OCI-LY1 (cell line): ENCODE results near the gene PDE8A.

Experiments used
- H2AFZ ChIP-seq: fragments of 200-600 bp; sonication (generic), shearing (Covaris generic); 2 replicates; pipeline ENCODE4 v1.6.0; 2014; ENCODE audit warnings: antibody characterized with exemption, mild to moderate bottlenecking, low read length
- H3F3A ChIP-seq: fragments of 200-600 bp; sonication (generic), shearing (Covaris generic); 2 replicates; pipeline ENCODE4 v1.6.0; 2014; ENCODE audit warnings: mild to moderate bottlenecking, antibody characterized with exemption, low read length, moderate library complexity; ENCODE audit not compliant: insufficient read depth
- H3K27ac ChIP-seq: fragments of 200-600 bp; sonication (generic); 2 replicates; pipeline ENCODE4 v1.5.1; 2014; ENCODE audit warnings: low read length, mixed run types, mild to moderate bottlenecking, low read depth; ENCODE audit not compliant: poor library complexity, severe bottlenecking
- H3K27me3 ChIP-seq: fragments of 200-600 bp; sonication (generic); 2 replicates; pipeline ENCODE4 v1.6.0; 2014; ENCODE audit warnings: antibody characterized with exemption, mild to moderate bottlenecking, low read length, moderate library complexity; ENCODE audit not compliant: insufficient read depth
- H3K36me3 ChIP-seq: fragments of 200-600 bp; sonication (generic); 2 replicates; pipeline ENCODE4 v1.6.1; 2014; ENCODE audit warnings: mild to moderate bottlenecking, antibody characterized with exemption, low read length, moderate library complexity, mixed read lengths; ENCODE audit not compliant: insufficient read depth
- H3K4me1 ChIP-seq: fragments of 200-600 bp; sonication (generic); 2 replicates; pipeline ENCODE4 v1.5.1; 2014; ENCODE audit warnings: mild to moderate bottlenecking, low read length, moderate library complexity; ENCODE audit not compliant: insufficient read depth, severe bottlenecking
- H3K4me2 ChIP-seq: fragments of 200-600 bp; sonication (generic), shearing (Covaris generic); 2 replicates; pipeline ENCODE4 v1.6.1; 2014; ENCODE audit warnings: low read length
- H3K4me3 ChIP-seq: fragments of 200-600 bp; sonication (generic); 2 replicates; pipeline ENCODE4 v1.5.1; 2014; ENCODE audit warnings: low read length, low read depth, mild to moderate bottlenecking, mixed read lengths; ENCODE audit not compliant: poor library complexity, severe bottlenecking
- H3K79me2 ChIP-seq: fragments of 200-600 bp; shearing (Covaris generic); 2 replicates; pipeline ENCODE4 v1.6.1; 2016; ENCODE audit warnings: mixed run types, low read length, mixed read lengths; ENCODE audit not compliant: insufficient read depth
- H3K9ac ChIP-seq: fragments of 200-600 bp; sonication (generic), shearing (Covaris generic); 2 replicates; pipeline ENCODE4 v1.6.1; 2014; ENCODE audit warnings: mild to moderate bottlenecking, low read length, mixed read lengths
- H3K9me2 ChIP-seq: fragments of 200-600 bp; sonication (generic), shearing (Covaris generic); 2 replicates; pipeline ENCODE4 v1.6.1; 2014; ENCODE audit warnings: low read depth, mild to moderate bottlenecking, low read length, mixed read lengths
- H3K9me3 ChIP-seq: fragments of 200-600 bp; shearing (Covaris generic); 2 replicates; pipeline ENCODE4 v1.6.1; 2014; ENCODE audit warnings: low read length, mixed read lengths
- H4K20me1 ChIP-seq: fragments of 200-600 bp; sonication (generic), shearing (Covaris generic); 2 replicates; pipeline ENCODE4 v1.6.0; 2016; ENCODE audit warnings: mild to moderate bottlenecking, low read length; ENCODE audit not compliant: insufficient read depth
- CTCF ChIP-seq: fragments of 200-600 bp; sonication (generic), shearing (Covaris generic); IDR thresholded peaks from 2 replicates; pipeline ENCODE4 v1.5.1; 2017; ENCODE audit warnings: mild to moderate bottlenecking, antibody characterized with exemption, low read length, moderate library complexity, mixed read lengths
- EZH2 ChIP-seq: fragments of 200-600 bp; sonication (generic), shearing (Covaris generic); IDR thresholded peaks from 2 replicates; pipeline ENCODE4 v1.8.0; 2017; ENCODE audit warnings: borderline replicate concordance, mixed run types, mild to moderate bottlenecking, antibody characterized with exemption, low read length, moderate library complexity, mixed read lengths

The PDE8A gene

GRCh38 chr15:85150130-85150480 is 168.4 kb downstream of the PDE8A start:
- Histone ChIP-seq H3K4me1 (no peaks in the 10 kb centered on the region), H3K4me2 (no peak overlapping the region), H3K9ac (no peak overlapping the region), H3K9me3 (no peaks in the 10 kb centered on the region), H3K4me3 (no peak overlapping the region), H3K36me3 (no peaks in the 10 kb centered on the region), H3K79me2 (no peaks in the 10 kb centered on the region), H3K9me2 (no peaks in the 10 kb centered on the region), H3K27me3 (no peaks in the 10 kb centered on the region; the same call in 1 of the 2 replicates), H3K27ac (no peak overlapping the region), H2AFZ (no peak overlapping the region), H4K20me1 (no peaks in the 10 kb centered on the region), H3F3A (no peaks in the 10 kb centered on the region)
- TF ChIP-seq CTCF, result no peak
- TF ChIP-seq EZH2, result no peak

DNA sequence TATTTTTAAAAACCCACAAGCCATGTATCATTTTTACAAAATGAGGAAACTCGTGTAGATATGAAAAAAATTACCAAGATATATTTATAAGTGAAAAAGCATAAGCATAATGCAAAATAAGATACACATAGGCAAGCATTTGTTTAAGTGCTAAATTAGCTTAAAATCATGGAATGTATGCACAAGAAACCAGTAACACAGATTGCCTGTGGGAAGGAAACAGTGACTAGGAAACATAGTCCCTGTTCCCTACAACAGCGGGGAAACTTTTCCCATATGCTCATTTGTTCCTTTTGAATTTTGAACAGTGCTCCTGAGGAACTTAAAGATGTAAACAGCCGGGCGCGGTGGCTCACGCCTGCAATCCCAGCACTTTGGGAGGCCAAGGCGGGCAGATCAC is 169.5 kb downstream of the PDE8A start:
- Histone ChIP-seq H3K4me1 (no peaks in the 10 kb centered on the region), H3K27me3 (no peaks in the 10 kb centered on the region; the same call in 1 of the 2 replicates), H3K9ac (no peak overlapping the region), H3K9me3 (no peaks in the 10 kb centered on the region), H3K9me2 (no peaks in the 10 kb centered on the region), H3K36me3 (no peaks in the 10 kb centered on the region), H3F3A (no peaks in the 10 kb centered on the region), H3K4me2 (no peak overlapping the region), H3K79me2 (no peaks in the 10 kb centered on the region), H4K20me1 (no peaks in the 10 kb centered on the region), H2AFZ (no peak overlapping the region), H3K4me3 (no peak overlapping the region), H3K27ac (no peak overlapping the region)
- TF ChIP-seq CTCF, result no peak
- TF ChIP-seq EZH2, result no peak

DNA sequence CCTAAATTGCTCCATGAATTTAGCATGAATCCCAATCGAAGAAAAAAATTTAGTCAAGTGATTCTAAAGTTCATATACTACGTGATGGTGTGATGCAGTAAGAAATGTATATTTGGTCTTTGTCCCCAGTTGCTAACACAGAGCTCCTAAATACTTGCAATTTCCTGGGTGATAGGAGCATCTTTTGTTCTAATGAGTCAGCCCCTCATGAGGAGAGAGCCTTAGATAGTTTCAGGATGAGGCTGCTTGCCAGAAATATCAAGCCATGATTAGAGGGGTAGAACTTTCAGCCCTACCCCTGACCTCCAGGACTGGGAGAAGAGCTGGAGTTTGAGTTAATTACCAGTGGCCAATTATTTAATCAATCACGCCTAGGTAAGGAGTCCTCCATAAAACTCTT is 170.2 kb downstream of the PDE8A start:
- Histone ChIP-seq H3K9me3 (no peaks in the 10 kb centered on the region), H3K4me1 (no peaks in the 10 kb centered on the region), H3K4me3 (no peak overlapping the region), H3K36me3 (no peaks in the 10 kb centered on the region), H3K4me2 (no peak overlapping the region), H3K27ac (no peak overlapping the region), H3K9me2 (no peaks in the 10 kb centered on the region), H4K20me1 (no peaks in the 10 kb centered on the region), H3K9ac (no peak overlapping the region), H3F3A (no peaks in the 10 kb centered on the region), H3K79me2 (no peaks in the 10 kb centered on the region), H2AFZ (no peak overlapping the region), H3K27me3 (no peaks in the 10 kb centered on the region; the same call in 1 of the 2 replicates)
- TF ChIP-seq CTCF (no peak), EZH2 (no peak)
